ENCODE results near the gene NAALADL2.

DNA sequence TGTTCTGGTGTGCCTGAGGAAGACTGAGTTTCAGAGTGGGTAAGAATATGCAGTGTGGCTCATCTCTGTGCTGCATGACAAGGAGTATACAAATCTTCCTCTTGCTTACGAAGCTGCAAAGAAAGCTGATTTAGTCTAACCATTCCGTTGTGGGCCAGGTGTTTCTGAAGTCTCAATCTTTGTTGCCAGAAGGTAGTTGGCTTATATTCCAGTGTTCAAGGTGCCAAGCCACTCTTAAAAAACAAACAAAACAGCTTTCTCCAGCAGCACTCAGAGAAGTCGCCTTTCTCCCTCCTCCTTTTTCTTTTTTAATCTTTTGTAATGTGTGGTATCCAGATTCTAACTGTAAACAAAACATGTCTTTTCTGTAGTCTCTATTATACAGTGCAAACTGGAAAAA lies 872.4 kb downstream of the NAALADL2 start:
- TF ChIP-seq, protein P1, sequence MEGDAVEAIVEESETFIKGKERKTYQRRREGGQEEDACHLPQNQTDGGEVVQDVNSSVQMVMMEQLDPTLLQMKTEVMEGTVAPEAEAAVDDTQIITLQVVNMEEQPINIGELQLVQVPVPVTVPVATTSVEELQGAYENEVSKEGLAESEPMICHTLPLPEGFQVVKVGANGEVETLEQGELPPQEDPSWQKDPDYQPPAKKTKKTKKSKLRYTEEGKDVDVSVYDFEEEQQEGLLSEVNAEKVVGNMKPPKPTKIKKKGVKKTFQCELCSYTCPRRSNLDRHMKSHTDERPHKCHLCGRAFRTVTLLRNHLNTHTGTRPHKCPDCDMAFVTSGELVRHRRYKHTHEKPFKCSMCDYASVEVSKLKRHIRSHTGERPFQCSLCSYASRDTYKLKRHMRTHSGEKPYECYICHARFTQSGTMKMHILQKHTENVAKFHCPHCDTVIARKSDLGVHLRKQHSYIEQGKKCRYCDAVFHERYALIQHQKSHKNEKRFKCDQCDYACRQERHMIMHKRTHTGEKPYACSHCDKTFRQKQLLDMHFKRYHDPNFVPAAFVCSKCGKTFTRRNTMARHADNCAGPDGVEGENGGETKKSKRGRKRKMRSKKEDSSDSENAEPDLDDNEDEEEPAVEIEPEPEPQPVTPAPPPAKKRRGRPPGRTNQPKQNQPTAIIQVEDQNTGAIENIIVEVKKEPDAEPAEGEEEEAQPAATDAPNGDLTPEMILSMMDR (conservative IDR thresholded peaks at IDR 0.05): no peak
- no peak for TF ChIP-seq EZH2 (IDR thresholded peaks at IDR 0.05; ENCODE audit: low read depth)
